CD4-positive, alpha-beta T cell (primary cell): ENCODE data around the gene C12orf50. TPM values are rescaled to one million over a fixed set of nuclear protein-coding genes. Genes with fewer than 3 reads are reported as not detected.

ENCODE experiments used
- ATAC-seq: fragments of 200-7000 bp; cut with Tn5 transposase; one replicate; pipeline ENCODE4 v1.10.0; 2022; ENCODE audit warnings: mild to moderate bottlenecking; ENCODE audit not compliant: poor library complexity
- CTCF ChIA-PET: fragments of 350-600 bp; sonication (Branson Sonifier 250); formaldehyde crosslinking; loops from one replicate; lab custom pipeline; 2021; ENCODE audit warnings: antibody characterized with exemption, inconsistent platforms; lab: Charles Lee
- POLR2A ChIA-PET: fragments of 350-600 bp; sonication (Branson Sonifier 250); formaldehyde crosslinking; loops from one replicate; lab custom pipeline; 2021; ENCODE audit warnings: antibody characterized with exemption, inconsistent platforms; lab: Charles Lee
- DNase-seq, 14 experiments: peaks; one replicate each; pipeline ENCODE4 v3.0.0-alpha.2; 2013 to 2020; ENCODE audit warnings: mixed read lengths in 2 of 14
- H3K27ac ChIP-seq, 2 donors: one replicate each; pipeline versions ENCODE4 v1.5.1 to v1.7.0; 2013; ENCODE audit warnings: low read length in 2 of 2, low read depth in 1 of 2, mild to moderate bottlenecking in 1 of 2
- H3K27me3 ChIP-seq, 2 experiments: 1 replicate in 1 of 2; 2 replicates in 1 of 2; pipeline versions ENCODE4 v1.6.1 to v1.7.0; 2013; ENCODE audit warnings: low read length in 2 of 2, control low read depth in 1 of 2, mild to moderate bottlenecking in 1 of 2, moderate library complexity in 1 of 2; ENCODE audit not compliant: insufficient read depth in 2 of 2, control insufficient read depth in 1 of 2
- H3K36me3 ChIP-seq: one replicate; pipeline ENCODE4 v1.6.1; 2013; ENCODE audit warnings: low read length, control low read depth; ENCODE audit not compliant: insufficient read depth
- H3K4me1 ChIP-seq: one replicate; pipeline ENCODE4 v1.6.1; 2013; ENCODE audit warnings: low read length, control low read depth; ENCODE audit not compliant: insufficient read depth
- H3K4me3 ChIP-seq: one replicate; pipeline ENCODE4 v1.5.1; 2013; ENCODE audit warnings: mild to moderate bottlenecking, low read length, moderate library complexity
- H3K9me3 ChIP-seq, 2 experiments: 1 replicate in 1 of 2; 2 replicates in 1 of 2; pipeline versions ENCODE4 v1.6.1 to v1.7.0; 2013; ENCODE audit warnings: low read length in 2 of 2, mild to moderate bottlenecking in 2 of 2, control low read depth in 1 of 2, moderate library complexity in 1 of 2; ENCODE audit not compliant: control insufficient read depth in 1 of 2, insufficient read depth in 1 of 2
- H3K27ac Mint-ChIP-seq: one replicate; pipeline ENCODE4 v1.8.0; 2020; ENCODE audit warnings: mixed read lengths
- H3K27me3 Mint-ChIP-seq: one replicate; pipeline ENCODE4 v1.8.0; 2021; ENCODE audit warnings: mixed read lengths
- H3K36me3 Mint-ChIP-seq: one replicate; pipeline ENCODE4 v1.8.0; 2021; ENCODE audit warnings: low read depth, mixed read lengths
- H3K4me1 Mint-ChIP-seq: one replicate; pipeline ENCODE4 v1.8.0; 2021; ENCODE audit warnings: low read depth, mixed read lengths
- H3K4me3 Mint-ChIP-seq: one replicate; pipeline ENCODE4 v1.8.0; 2020; ENCODE audit warnings: mild to moderate bottlenecking, mixed read lengths
- H3K9me3 Mint-ChIP-seq: one replicate; pipeline ENCODE4 v1.8.0; 2020; ENCODE audit warnings: mixed read lengths
- CTCF ChIP-seq: fragments of 200-600 bp; IDR thresholded peaks from one replicate; pipeline ENCODE4 v1.8.0; 2022; ENCODE audit warnings: antibody characterized with exemption, mild to moderate bottlenecking
- intact Hi-C, 2 experiments: fragments of 100-400 bp; cut with DNase I in 1 of 2; cut with micrococcal nuclease in 1 of 2; formaldehyde crosslinking; loops; one replicate each; pipeline versions ENCODE4 v1.15.1 to v1.9.0; 2023 to 2025; cut with DNase I, micrococcal nuclease
- total RNA-seq, 174 experiments: library from RNA in 2 of 174; stranded (reverse) in 2 of 174; gene quantifications; one replicate each; pipeline ENCODE4 v1.2.3 and lab custom pipeline; 2021 to 2026

C12orf50 gene
- total RNA-seq, 2 experiments from 2014 or later, result 0.17 TPM; not detected in 1

GRCh38 chr12:87933991-87934390, 95.2 kb downstream of the C12orf50 start:
- Histone ChIP-seq H3K27me3 (no peaks in the 10 kb centered on the region), H3K27ac (no peak overlapping the region), H3K4me1 (no peaks in the 10 kb centered on the region), H3K36me3 (no peaks in the 10 kb centered on the region), H3K4me3 (no peak overlapping the region), H3K9me3 (no peaks in the 10 kb centered on the region)
- intact Hi-C loops, result no loop called here
- H3K27ac Mint-ChIP-seq, result no peak overlapping the region
- no peaks in the 10 kb centered on the region for H3K36me3 Mint-ChIP-seq
- TF ChIP-seq CTCF, result no peak
- ChIA-PET CTCF (interaction anchor here (0.7 kb wide), 1 partner anchor 30 kb away, joined by 3 read pairs; no protein-coding TSS in a partner anchor), POLR2A (no interaction called here)
- no peak overlapping the region for H3K4me3 Mint-ChIP-seq
- peaks cover 4% of the 10 kb centered on the region for H3K9me3 Mint-ChIP-seq
- DNase-seq (no peak), ATAC-seq (no peak)
- peaks cover 13% of the 10 kb centered on the region for H3K27me3 Mint-ChIP-seq
- no peaks in the 10 kb centered on the region for H3K4me1 Mint-ChIP-seq

- Histone ChIP-seq H3K4me3 (no peak overlapping the region), H3K9me3 (no peaks in the 10 kb centered on the region), H3K4me1 (no peaks in the 10 kb centered on the region), H3K36me3 (no peaks in the 10 kb centered on the region), H3K27me3 (no peaks in the 10 kb centered on the region), H3K27ac (no peak overlapping the region)
- Mint-ChIP-seq H3K4me1 (no peaks in the 10 kb centered on the region), H3K27me3 (peaks cover 13% of the 10 kb centered on the region), H3K36me3 (no peaks in the 10 kb centered on the region), H3K9me3 (peaks cover 4% of the 10 kb centered on the region), H3K27ac (no peak overlapping the region), H3K4me3 (no peak overlapping the region)
- intact Hi-C loops, result no loop called here
- ChIA-PET CTCF (no interaction called here), POLR2A (no interaction called here)
- ATAC-seq (no peak), DNase-seq (no peak)
- no peak for TF ChIP-seq CTCF
Measured at GRCh38 chr12:87931812-87932211, 97.4 kb downstream of the C12orf50 start.

- no peaks in the 10 kb centered on the region for H3K4me1 Mint-ChIP-seq
- no peak overlapping the region for H3K27ac Mint-ChIP-seq
- Histone ChIP-seq H3K4me3 (no peak overlapping the region), H3K27ac (no peak overlapping the region), H3K9me3 (no peaks in the 10 kb centered on the region), H3K27me3 (no peaks in the 10 kb centered on the region), H3K4me1 (no peaks in the 10 kb centered on the region), H3K36me3 (no peaks in the 10 kb centered on the region)
- no peak overlapping the region for H3K4me3 Mint-ChIP-seq
- ChIA-PET POLR2A (no interaction called here), CTCF (no interaction called here)
- DNase-seq (no peak), ATAC-seq (no peak)
- H3K27me3 Mint-ChIP-seq, result peaks cover 13% of the 10 kb centered on the region
- no peaks in the 10 kb centered on the region for H3K36me3 Mint-ChIP-seq
- no peaks in the 10 kb centered on the region for H3K9me3 Mint-ChIP-seq
- intact Hi-C loops, result no loop called here
- TF ChIP-seq CTCF, result no peak
Measured at GRCh38 chr12:87930627-87931026, 98.6 kb downstream of the C12orf50 start.

Other genes with a start within 250 kb of the C12orf50 start
- gene CEP290, start 112.7 kb upstream of the C12orf50 start, total RNA-seq, result 10 to 100 TPM; 12.6 to 13.7 TPM
- gene TMTC3, start 112.9 kb upstream of the C12orf50 start, total RNA-seq, result 1 to 10 TPM; 5.1 to 6.1 TPM